SK-N-MC (cell line): Measurements from ENCODE around the gene PKDREJ.

Experiments
- DNase-seq: peaks from one replicate; pipeline ENCODE4 v3.0.0-alpha.2; 2011; ENCODE audit warnings: low read depth, low spot score
- H3K27ac ChIP-seq: fragments of 200-600 bp; sonication (generic); 2 replicates; pipeline ENCODE4 v1.5.1; 2016; ENCODE audit warnings: mixed run types
- H3K36me3 ChIP-seq: fragments of 200-600 bp; sonication (generic); 2 replicates; pipeline ENCODE4 v1.6.1; 2017; ENCODE audit warnings: antibody characterized with exemption, low read length, mixed read lengths; ENCODE audit not compliant: insufficient read depth
- H3K4me3 ChIP-seq: fragments of 200-600 bp; sonication (generic); 2 replicates; pipeline ENCODE4 v1.5.1; 2016
- H3K9ac ChIP-seq: fragments of 200-600 bp; sonication (generic); 2 replicates; pipeline ENCODE4 v1.8.0; 2017; ENCODE audit warnings: mixed run types, mixed read lengths; ENCODE audit not compliant: insufficient read length
- H3K9me3 ChIP-seq: fragments of 200-600 bp; sonication (generic); 2 replicates; pipeline ENCODE4 v1.6.1; 2017; ENCODE audit warnings: low read depth, mild to moderate bottlenecking, antibody characterized with exemption, low read length, moderate library complexity, mixed read lengths
- EZH2 ChIP-seq: fragments of 200-600 bp; sonication (generic); IDR thresholded peaks from one replicate; pipeline ENCODE4 v1.6.1; 2017; ENCODE audit warnings: antibody characterized with exemption
- FOXP2 ChIP-seq: optimal IDR thresholded peaks from 2 replicates; pipeline ENCODE3; 2011; ENCODE audit warnings: mild to moderate bottlenecking, moderate library complexity; ENCODE audit not compliant: insufficient read depth; ENCODE audit errors: extremely low read length, control extremely low read depth
- POLR2AphosphoS5 ChIP-seq: IDR thresholded peaks from 2 replicates; pipeline ENCODE4 v1.6.1; 2012; ENCODE audit warnings: mild to moderate bottlenecking, low read depth, low read length, borderline replicate concordance

Gene PKDREJ

DNA sequence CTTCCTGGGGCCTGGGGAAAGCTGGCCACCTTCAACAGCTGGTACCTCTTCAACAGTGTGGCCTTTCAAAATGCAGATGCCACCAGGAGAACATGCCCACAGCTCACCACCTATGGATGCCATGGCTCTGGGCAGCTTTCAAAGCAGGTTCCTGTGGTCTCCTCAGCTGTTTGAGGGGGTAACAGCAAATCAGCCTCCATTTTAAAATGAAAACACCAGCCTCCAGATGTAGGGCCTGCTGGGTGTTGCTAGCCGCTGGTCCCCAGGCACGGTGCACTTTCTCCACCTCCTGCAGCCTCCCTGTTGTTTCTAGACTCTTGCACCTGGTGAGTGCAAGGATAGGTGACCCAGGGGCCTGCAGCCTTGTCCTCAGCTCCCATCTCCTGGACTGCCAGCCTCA lies 23.1 kb downstream of the PKDREJ start:
- Histone ChIP-seq H3K4me3 (no peak overlapping the region), H3K9me3 (no peaks in the 10 kb centered on the region), H3K9ac (no peak overlapping the region), H3K27ac (no peak overlapping the region), H3K36me3 (no peaks in the 10 kb centered on the region; the same call in 1 of the 2 replicates)
- TF ChIP-seq POLR2AphosphoS5 (no peak), EZH2 (no peak), FOXP2 (no peak)
- DNase-seq: no peak

DNA sequence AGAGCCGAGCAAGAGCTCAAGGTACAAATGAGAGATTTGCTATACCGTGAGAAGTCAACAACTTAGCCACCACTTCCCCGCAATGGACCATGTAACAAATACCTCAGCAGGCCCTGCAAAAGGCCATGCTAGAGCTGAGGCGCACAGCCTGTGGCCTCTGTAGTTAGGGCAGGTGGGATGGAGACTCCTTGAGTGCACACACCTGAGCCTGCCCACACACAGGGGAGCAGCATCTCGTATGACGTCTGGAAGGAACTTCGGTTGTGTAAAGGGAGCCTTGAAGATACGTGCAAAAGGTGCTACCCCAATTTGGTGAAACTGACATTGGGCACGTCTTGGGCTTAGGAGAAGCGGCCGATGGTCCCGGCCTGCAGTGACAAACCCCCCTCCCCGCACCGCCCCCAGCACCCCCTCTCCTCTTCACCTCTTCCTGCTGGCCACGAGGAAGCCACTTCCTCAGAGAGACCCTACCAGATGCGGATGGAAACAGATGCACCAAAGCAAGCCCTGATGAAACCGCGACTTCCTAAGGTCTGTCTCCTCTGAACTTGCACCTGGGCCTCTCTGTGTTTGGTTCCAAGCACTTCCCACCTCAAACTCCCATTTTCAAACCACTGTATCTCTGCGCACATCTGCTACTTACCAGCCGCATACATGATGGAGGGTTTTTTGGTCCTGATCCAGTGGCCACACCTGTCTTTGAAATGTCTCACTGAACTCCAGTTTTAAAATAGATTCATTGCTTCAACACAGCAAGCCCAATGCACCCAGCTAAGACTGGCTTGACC lies 23.7 kb downstream of the PKDREJ start:
- no peak overlapping the region for H3K9ac ChIP-seq
- no peaks in the 10 kb centered on the region for H3K9me3 ChIP-seq
- no peak overlapping the region for H3K27ac ChIP-seq
- no peak for TF ChIP-seq EZH2
- TF ChIP-seq POLR2AphosphoS5: no peak
- no peak for TF ChIP-seq FOXP2
- no peak for DNase-seq
- H3K36me3 ChIP-seq: no peaks in the 10 kb centered on the region; the same call in 1 of the 2 replicates
- H3K4me3 ChIP-seq: no peak overlapping the region

DNA sequence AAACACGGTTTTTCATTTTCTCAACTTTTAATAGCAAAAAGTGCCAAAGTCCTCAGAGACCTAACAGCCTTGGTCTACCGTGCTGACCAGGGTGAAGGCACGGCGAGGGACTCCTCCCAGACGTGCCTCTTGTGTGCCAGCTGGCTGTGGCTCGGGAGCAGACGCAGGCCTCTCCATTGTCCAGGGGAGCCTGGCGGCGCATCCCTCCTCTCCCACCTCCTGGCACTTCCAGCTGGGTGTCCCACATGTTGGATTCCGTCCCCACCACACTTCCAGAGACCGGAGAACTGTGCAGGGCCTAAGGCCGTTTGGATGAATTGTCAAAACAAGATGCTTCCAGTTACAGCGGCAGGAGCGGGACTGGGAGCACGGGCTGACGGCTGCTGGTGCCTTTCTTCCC lies 24.6 kb downstream of the PKDREJ start:
- Histone ChIP-seq H3K36me3 (no peaks in the 10 kb centered on the region), H3K27ac (no peak overlapping the region), H3K9me3 (no peaks in the 10 kb centered on the region), H3K4me3 (no peak overlapping the region), H3K9ac (no peak overlapping the region)
- DNase-seq: no peak
- TF ChIP-seq POLR2AphosphoS5: no peak
- no peak for TF ChIP-seq EZH2
- no peak for TF ChIP-seq FOXP2

DNA sequence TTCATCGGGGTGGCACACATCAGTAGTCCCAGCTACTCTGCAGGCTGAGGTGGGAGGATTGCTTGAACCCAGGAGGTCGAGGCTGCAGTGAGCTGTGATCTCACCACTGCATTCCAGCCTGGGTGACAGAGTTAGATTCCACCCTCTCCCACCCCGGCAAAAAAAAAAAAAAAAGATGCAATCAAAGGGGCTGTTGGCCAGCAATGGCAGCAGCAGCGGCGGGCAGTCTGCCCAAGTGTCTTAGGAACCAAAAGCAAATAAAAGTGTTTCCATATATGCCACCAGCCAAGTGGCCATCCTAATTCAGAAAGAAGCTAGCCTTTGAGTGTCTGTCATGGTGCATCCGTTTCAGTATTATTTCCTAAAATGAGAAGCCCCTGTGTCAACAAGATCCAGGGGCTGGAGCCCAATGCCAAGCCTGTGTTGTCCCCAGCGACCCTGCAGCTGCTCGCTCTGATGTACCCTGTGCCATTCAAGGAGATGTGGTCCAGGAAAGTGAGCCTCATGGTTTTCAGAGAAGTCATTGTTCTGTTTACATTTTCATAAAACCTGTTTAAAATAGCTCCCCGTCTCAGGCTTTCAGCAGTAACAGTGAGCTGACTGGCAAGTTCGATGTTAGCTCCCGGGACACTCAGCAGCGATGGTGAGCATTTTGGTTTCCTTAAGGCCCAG lies 25.6 kb downstream of the PKDREJ start:
- Histone ChIP-seq H3K9me3 (no peaks in the 10 kb centered on the region), H3K27ac (no peak overlapping the region)

DNA sequence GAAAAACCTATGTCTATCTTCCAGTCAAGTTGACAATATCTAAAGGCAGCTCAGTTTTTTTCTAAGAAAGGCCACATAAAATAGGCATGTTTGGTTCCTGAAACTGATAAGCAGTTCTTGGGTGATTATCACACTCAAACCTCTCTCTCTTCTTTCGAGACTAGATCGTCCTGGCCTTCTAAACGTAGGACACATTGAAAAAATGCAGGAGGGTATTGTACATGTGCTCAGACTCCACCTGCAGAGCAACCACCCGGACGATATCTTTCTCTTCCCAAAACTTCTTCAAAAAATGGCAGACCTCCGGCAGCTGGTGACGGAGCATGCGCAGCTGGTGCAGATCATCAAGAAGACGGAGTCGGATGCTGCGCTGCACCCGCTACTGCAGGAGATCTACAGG lies 28.2 kb downstream of the PKDREJ start:
- H3K4me3 ChIP-seq: no peak overlapping the region
- H3K9me3 ChIP-seq: no peaks in the 10 kb centered on the region
- H3K9ac ChIP-seq: no peak overlapping the region
- H3K36me3 ChIP-seq: no peaks in the 10 kb centered on the region
- H3K27ac ChIP-seq: no peak overlapping the region
- TF ChIP-seq EZH2: no peak
- TF ChIP-seq FOXP2: no peak
- TF ChIP-seq POLR2AphosphoS5: no peak
- DNase-seq: no peak

More for the DNA sequence above, 25.6 kb downstream of the PKDREJ start:
- Histone ChIP-seq H3K36me3 (no peaks in the 10 kb centered on the region), H3K4me3 (no peak overlapping the region), H3K9ac (no peak overlapping the region)
- TF ChIP-seq POLR2AphosphoS5: no peak
- TF ChIP-seq EZH2: no peak
- no peak for TF ChIP-seq FOXP2
- DNase-seq: no peak

DNA sequence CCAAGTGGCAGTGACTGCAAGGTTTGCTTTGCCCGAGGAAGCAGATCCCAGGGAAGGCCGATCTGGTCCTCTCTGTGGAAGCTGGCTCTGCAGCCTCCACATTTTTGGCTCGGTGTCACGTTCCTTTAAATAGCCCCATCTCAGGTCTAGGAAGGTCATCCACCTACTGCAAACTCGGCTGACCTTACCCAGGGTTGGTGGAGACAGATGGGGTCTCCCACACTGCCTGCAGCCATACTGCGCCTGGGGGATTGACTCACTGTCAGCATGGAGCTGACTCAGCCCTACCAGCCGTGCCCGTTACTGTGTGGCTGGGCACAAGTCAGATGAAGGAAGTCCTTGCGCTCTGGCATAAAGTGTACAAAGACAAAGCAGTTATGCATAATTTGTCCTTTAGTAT lies 29.9 kb downstream of the PKDREJ start:
- no peak for DNase-seq
- Histone ChIP-seq H3K4me3 (no peak overlapping the region), H3K36me3 (no peaks in the 10 kb centered on the region), H3K9ac (peak overlapping the region; percentile 32), H3K27ac (no peak overlapping the region), H3K9me3 (no peaks in the 10 kb centered on the region)
- TF ChIP-seq EZH2 (no peak), FOXP2 (no peak), POLR2AphosphoS5 (no peak)

DNA sequence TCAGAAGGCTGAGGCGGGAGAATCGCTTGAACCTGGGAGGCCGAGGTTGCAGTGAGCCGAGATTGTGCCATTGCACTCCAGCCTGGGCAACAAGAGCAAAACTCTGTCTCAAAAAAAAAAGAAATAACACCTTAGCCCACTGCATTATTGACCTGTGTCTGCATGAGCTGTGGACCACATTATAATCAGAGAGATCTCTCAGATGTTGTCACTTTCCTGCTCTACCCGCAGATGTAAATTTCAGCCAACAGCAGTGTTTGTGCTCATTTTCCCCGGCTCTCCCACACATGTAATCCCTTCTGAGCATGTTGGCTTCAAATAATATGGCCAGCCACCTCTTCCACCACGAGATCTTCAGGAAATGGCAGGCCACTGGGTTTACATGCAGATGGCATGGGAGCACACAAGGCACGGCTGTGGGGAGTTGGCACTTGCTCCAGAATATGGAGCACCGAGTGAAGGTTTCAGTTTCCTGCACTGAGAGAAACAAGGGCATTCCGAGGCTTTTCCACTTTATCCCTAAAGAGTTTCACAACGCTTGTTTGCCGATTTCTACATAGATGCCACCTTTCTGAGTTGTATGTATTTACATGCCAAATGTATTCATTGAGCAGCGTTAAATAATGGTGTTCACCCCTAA lies 32.8 kb downstream of the PKDREJ start:
- Histone ChIP-seq H3K9ac (no peak overlapping the region), H3K4me3 (no peak overlapping the region), H3K9me3 (no peaks in the 10 kb centered on the region), H3K36me3 (no peaks in the 10 kb centered on the region), H3K27ac (no peak overlapping the region)
- DNase-seq: no peak
- no peak for TF ChIP-seq EZH2
- TF ChIP-seq POLR2AphosphoS5: no peak
- TF ChIP-seq FOXP2: no peak

DNA sequence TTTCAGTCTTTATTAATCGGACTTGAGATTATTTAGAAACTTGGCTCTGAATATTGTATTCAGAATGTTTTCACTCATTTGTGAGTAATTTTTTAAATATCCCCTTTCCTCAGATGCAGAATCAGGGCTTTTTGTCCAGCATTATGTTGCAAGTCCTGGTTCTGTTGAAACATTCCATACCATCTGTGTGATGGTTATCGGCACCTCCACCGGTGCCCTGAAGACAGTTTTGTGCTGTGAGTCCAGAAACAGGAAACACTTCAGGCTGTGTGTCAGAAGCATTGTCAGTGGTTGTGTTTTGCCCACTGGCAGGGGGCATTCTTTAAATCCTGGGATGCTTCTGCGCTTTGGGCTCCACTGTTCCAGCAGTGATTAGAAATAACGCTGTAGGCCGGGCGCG lies 33.4 kb downstream of the PKDREJ start:
- TF ChIP-seq POLR2AphosphoS5 (no peak), FOXP2 (no peak), EZH2 (no peak)
- H3K4me3 ChIP-seq: no peak overlapping the region
- no peak overlapping the region for H3K27ac ChIP-seq
- H3K9ac ChIP-seq: no peak overlapping the region
- H3K9me3 ChIP-seq: no peaks in the 10 kb centered on the region
- H3K36me3 ChIP-seq: no peaks in the 10 kb centered on the region
- DNase-seq: no peak
